Suprapubic skin (tissue), 4 donors: ENCODE data around the gene RNF217. TPM values are rescaled to one million over a fixed set of nuclear protein-coding genes. Genes with fewer than 3 reads are reported as not detected.

Experiments used
- DNase-seq, 2 donors: peaks; one replicate each; pipeline ENCODE4 v3.0.0-alpha.2; 2019; ENCODE audit warnings: low spot score in 2 of 2
- H3K27ac ChIP-seq: fragments of 200-600 bp; sonication (generic); one replicate; pipeline ENCODE4 v1.5.1; 2019
- H3K27me3 ChIP-seq: fragments of 200-600 bp; sonication (generic); one replicate; pipeline ENCODE4 v1.5.1; 2019
- H3K36me3 ChIP-seq: fragments of 200-600 bp; sonication (generic); one replicate; pipeline ENCODE4 v1.5.1; 2019
- H3K4me1 ChIP-seq: fragments of 200-600 bp; sonication (generic); one replicate; pipeline ENCODE4 v1.5.1; 2019
- H3K4me3 ChIP-seq: fragments of 200-600 bp; sonication (generic); one replicate; pipeline ENCODE4 v1.5.1; 2019; ENCODE audit warnings: mild to moderate bottlenecking
- H3K9me3 ChIP-seq: fragments of 200-600 bp; sonication (generic); one replicate; pipeline ENCODE4 v1.5.1; 2019
- CTCF ChIP-seq, 2 donors: fragments of 200-600 bp in 1 of 2; fragments of 450-650 bp in 1 of 2; sonication (generic) in 1 of 2; IDR thresholded peaks; one replicate each; pipeline ENCODE4 v1.5.1; 2016 to 2019; ENCODE audit warnings: antibody characterized with exemption in 2 of 2, mild to moderate bottlenecking in 1 of 2, moderate library complexity in 1 of 2
- EP300 ChIP-seq: sonication (generic); formaldehyde crosslinking; IDR thresholded peaks from one replicate; pipeline ENCODE4 v1.6.1; 2017; ENCODE audit warnings: antibody characterized with exemption
- POLR2A ChIP-seq, 2 donors: fragments of 450-650 bp; IDR thresholded peaks; one replicate each; pipeline ENCODE4 v1.6.1; 2017; ENCODE audit warnings: antibody characterized with exemption in 2 of 2, mild to moderate bottlenecking in 2 of 2, moderate library complexity in 2 of 2
- POLR2AphosphoS5 ChIP-seq, 3 donors: sonication (generic); formaldehyde crosslinking; IDR thresholded peaks; one replicate each; pipeline ENCODE4 v1.6.1; 2017; ENCODE audit warnings: antibody characterized with exemption in 3 of 3
- WGBS: methylation state at CpG from one replicate; pipeline ENCODE4 v1.1.5; 2018; 5-methylcytosine and 5-hydroxymethylcytosine counted together
- total RNA-seq, 4 donors: library from RNA; depleted of rRNA; stranded (reverse); fragments of >200 nt; gene quantifications; one replicate each; pipeline ENCODE4 v1.1.0, GENCODE V29; 2016

The RNF217 gene
- total RNA-seq, 4 donors from 2014 or later, result 32.3 to 55.1 (median 43.3) TPM

GRCh38 chr6:125057392-125058246, 95.4 kb downstream of the RNF217 start:
- Histone ChIP-seq H3K36me3 (no peaks in the 10 kb centered on the region), H3K4me3 (no peak overlapping the region), H3K4me1 (no peaks in the 10 kb centered on the region), H3K27me3 (no peaks in the 10 kb centered on the region), H3K27ac (no peak overlapping the region), H3K9me3 (no peaks in the 10 kb centered on the region)
- 80% methylated on average over 5 of the region's 5 CpGs for WGBS
- TF ChIP-seq POLR2AphosphoS5 (IDR thresholded peaks at IDR 0.05), result no peak
- TF ChIP-seq POLR2A (IDR thresholded peaks at IDR 0.05), result no peak
- no peak for TF ChIP-seq EP300
- TF ChIP-seq CTCF (IDR thresholded peaks at IDR 0.05), result no peak
- no peak for DNase-seq

GRCh38 chr6:125058546-125058945, 96.3 kb downstream of the RNF217 start:
- H3K9me3 ChIP-seq, result no peaks in the 10 kb centered on the region
- no peaks in the 10 kb centered on the region for H3K27me3 ChIP-seq
- no peak overlapping the region for H3K4me3 ChIP-seq
- TF ChIP-seq POLR2AphosphoS5 (IDR thresholded peaks at IDR 0.05), result no peak
- TF ChIP-seq POLR2A (IDR thresholded peaks at IDR 0.05), result no peak
- no peak for TF ChIP-seq CTCF (IDR thresholded peaks at IDR 0.05)
- TF ChIP-seq EP300, result no peak
- 77% methylated on average over 1 of the region's 1 CpG for WGBS
- no peaks in the 10 kb centered on the region for H3K36me3 ChIP-seq
- H3K4me1 ChIP-seq, result no peaks in the 10 kb centered on the region
- no peak for DNase-seq
- H3K27ac ChIP-seq, result no peak overlapping the region

GRCh38 chr6:125063307-125063706, 101.1 kb downstream of the RNF217 start:
- Histone ChIP-seq H3K4me1 (no peaks in the 10 kb centered on the region), H3K9me3 (no peaks in the 10 kb centered on the region), H3K27me3 (no peaks in the 10 kb centered on the region), H3K4me3 (no peak overlapping the region), H3K36me3 (no peaks in the 10 kb centered on the region), H3K27ac (no peak overlapping the region)
- TF ChIP-seq POLR2A (IDR thresholded peaks at IDR 0.05) (no peak), CTCF (IDR thresholded peaks at IDR 0.05) (no peak), EP300 (no peak), POLR2AphosphoS5 (IDR thresholded peaks at IDR 0.05) (no peak)
- DNase-seq, result no peak
- 82% methylated on average over 2 of the region's 2 CpGs for WGBS

- no peaks in the 10 kb centered on the region for H3K9me3 ChIP-seq
- TF ChIP-seq EP300, result no peak
- no peak for TF ChIP-seq POLR2AphosphoS5 (IDR thresholded peaks at IDR 0.05)
- TF ChIP-seq POLR2A (IDR thresholded peaks at IDR 0.05), result no peak
- TF ChIP-seq CTCF (IDR thresholded peaks at IDR 0.05), result no peak
- no peak overlapping the region for H3K27ac ChIP-seq
- 93% methylated on average over 6 of the region's 6 CpGs for WGBS
- no peaks in the 10 kb centered on the region for H3K27me3 ChIP-seq
- H3K36me3 ChIP-seq, result no peaks in the 10 kb centered on the region
- DNase-seq, result no peak
- no peaks in the 10 kb centered on the region for H3K4me1 ChIP-seq
- no peak overlapping the region for H3K4me3 ChIP-seq
These were observed 103.9 kb downstream of the RNF217 start for GRCh38 chr6:125066140-125066539.

GRCh38 chr6:125066964-125067363, 104.7 kb downstream of the RNF217 start:
- Histone ChIP-seq H3K9me3 (no peaks in the 10 kb centered on the region), H3K27ac (no peak overlapping the region), H3K4me3 (no peak overlapping the region), H3K36me3 (no peaks in the 10 kb centered on the region), H3K4me1 (no peaks in the 10 kb centered on the region), H3K27me3 (no peaks in the 10 kb centered on the region)
- 60% methylated on average over 3 of the region's 3 CpGs for whole genome bisulfite sequencing
- DNase-seq, result no peak
- TF ChIP-seq EP300 (no peak), POLR2A (IDR thresholded peaks at IDR 0.05) (no peak), CTCF (IDR thresholded peaks at IDR 0.05) (no peak), POLR2AphosphoS5 (IDR thresholded peaks at IDR 0.05) (no peak)
